COR-L47 (cell line): ENCODE data around the gene SPON1.
A peak's percentile ranks its signal among the peaks of the same experiment; 100 is the strongest.
"Not testable (repeated sequence)": the region's sequence is repeated elsewhere in the genome, so short reads cannot be mapped to it uniquely, and the experiment has no call there.

Experiments
- DNase-seq: peaks from one replicate; lab custom pipeline; 2025; lab: John Stamatoyannopoulos, UW

The SPON1 gene

DNA sequence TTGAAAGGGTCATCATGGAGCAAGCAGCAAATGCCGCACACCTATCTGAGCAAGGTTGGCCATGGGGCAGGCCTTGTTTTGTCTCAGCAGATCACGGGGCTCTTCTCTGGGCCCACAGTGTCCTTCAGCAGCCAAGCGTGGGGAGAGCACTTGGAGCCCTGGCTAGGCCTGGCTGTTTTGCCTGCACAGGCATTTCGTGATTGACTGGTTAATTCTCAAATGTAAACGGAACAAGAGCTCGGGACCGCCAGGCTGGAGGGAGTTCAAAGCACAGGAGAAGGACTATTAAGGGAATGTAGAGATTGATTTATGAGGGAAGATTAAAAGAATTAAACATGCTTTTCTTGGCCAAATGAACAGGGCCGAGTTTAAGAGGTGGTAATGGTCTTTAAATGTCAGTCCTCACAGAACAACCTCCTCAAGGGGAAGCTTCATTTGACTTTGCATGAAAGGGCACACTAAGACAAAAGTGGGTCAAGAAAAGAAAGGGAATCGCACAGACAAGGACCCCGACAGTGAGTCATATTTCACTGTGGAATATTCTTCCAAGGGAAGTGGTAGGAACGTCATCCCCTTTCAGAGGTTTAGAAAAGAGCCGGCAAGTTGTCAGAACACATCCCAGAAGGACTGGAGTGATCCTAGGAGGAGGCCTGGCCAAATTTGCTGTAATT lies 20.7 kb downstream of the SPON1 start:
- no peak for DNase-seq

DNA sequence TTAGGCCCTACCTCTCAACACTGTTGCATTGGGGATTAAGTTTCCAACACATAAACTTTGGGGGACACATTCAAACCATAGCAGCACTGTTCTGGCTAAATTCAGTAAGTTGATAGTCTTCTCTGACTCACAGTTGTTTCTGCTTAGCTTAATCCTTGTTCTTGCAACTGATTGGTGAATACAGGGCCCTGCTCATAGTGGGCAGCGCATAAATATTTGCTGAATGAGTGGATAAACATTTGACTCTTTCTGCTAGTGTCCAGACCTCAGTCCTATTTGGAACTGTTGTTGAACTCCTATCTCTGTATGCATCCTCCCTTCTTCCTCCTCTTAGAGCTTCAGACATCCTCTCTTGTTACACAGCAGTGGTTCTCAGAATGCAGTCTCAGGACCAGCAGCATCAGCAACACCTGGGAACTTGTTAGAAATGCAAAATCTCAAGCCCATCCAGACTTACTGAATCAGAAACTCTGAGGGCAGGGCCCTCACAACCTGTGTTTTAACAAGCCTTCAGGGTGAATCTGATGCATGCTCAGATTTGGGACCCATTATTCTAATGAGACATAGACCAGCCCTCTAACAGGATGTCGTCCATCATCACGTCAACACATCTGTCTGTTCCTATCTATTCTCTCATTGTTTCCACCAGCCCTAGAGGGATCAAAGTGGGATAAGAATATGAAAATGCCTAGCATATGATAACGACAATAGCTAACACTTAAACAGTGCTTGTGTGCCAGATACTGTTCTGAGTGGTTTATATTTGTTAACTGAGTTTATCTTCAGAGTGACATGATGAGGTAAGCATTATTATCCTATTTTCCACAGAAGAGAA lies 22.3 kb downstream of the SPON1 start:
- no peak for DNase-seq

DNA sequence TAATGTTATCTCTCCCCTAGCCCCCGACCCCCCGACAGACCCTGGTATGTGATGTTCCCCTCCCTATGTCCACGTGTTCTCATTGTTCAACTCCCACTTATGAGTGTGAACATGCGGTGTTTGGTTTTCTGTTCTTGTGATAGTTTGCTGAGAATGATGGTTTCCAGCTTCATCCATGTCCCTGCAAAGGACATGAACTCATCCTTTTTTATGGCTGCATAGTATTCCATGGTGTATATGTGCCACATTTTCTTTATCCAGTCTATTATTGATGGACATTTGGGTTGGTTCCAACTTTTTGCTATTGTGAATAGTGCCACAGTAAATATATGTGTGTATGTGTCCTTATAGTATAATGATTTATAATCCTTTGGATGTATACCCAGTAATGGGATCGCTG lies 24.2 kb downstream of the SPON1 start:
- not testable (repeated sequence) for DNase-seq

DNA sequence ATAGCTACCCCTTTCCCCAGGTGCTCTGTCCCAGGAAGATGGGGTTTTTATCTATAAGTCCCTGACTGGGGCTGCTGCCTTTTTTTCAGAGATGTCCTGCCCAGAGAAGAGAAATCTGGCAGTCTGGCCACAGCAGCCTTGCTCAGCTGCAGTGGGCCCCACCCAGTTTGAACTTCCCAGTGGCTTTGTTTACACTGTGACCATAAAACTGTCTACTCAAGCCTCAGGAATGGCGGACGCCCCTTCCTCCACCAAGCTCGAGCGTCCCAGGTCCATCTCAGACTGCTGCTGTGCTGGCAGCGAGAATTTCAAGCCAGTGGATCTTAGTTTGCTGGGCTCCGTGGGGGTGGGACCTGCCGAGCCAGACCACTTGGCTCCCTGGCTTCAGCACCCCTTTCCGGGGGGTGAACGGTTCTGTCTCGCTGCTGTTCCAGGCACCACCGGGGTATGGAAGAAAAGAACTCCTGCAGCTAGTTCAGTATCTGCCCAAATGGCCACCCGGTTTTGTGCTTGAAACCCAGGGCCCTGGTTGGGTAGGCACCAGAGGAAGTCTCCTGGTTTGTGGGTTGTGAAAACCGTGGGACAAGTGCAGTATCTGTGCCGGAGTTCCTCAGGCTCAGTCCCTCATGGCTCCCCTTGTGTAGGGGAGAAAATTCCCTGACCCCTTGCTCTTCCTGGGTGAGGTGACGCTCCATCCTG lies 29.8 kb downstream of the SPON1 start:
- DNase-seq: not testable (repeated sequence)

- no peak for DNase-seq
These were observed 30.7 kb downstream of the SPON1 start for GRCh38 chr11:13993096-13993765.

DNA sequence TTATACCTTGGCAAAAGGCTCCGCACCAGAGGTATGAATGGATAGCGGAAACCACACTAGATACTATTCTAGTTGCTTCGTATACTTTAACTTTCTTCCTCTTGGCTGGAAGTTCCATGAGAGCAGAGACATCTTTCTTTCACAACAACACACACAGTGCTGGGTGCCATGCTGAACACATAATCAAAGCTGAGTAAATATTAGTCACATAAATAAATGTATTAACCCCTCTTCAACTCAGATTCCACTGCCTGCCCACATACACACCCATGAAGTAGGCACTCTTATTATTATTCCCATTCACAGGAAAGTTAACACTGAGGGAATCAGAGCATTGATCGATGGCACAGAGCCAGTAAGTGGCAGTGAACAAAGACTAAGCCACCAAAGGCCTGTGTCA lies 35.4 kb downstream of the SPON1 start:
- no peak for DNase-seq

DNA sequence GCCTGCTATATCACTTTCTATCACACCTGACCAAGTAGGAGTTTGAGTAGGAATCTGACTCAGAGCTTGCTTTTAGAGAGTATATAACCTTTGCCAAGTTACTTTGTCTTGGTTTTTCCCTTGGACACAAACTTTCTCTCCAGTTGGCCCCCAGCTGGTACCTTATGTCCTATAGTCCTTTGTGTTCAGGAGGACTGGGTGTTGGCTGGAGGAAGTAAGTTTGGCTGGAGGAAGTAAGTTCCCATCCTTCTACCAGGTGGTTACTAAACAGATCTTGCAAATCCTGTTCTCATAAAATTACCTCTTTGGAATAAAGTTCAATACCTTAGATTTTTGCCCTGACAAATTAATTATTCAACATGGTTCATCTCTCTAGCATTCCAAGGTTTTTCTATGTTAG lies 37.2 kb downstream of the SPON1 start:
- DNase-seq: no peak

GRCh38 chr11:14001597-14001996 lies 39.1 kb downstream of the SPON1 start:
- DNase-seq: no peak

GRCh38 chr11:14007566-14007965 lies 45.0 kb downstream of the SPON1 start:
- DNase-seq: no peak

GRCh38 chr11:14010665-14011064 lies 48.1 kb downstream of the SPON1 start:
- no peak for DNase-seq

DNA sequence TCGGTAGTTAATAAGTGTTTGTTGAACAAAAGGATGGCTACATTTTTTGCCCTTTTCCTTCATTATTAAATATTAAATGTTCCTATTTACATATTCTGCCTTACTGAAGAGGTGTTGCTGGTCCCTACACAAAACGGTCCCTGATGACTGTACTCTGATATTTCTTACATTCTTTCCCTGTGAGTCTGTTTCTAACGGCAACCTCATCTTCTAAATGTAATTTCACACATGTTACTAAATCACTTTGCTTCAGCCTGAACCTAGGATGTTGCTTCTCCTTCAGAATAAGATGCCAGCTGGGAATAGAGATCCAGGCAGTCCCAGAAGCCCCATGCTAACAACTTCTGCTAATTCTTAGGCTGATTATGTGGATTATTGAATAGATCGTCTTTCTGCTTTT lies 50.3 kb downstream of the SPON1 start:
- no peak for DNase-seq

DNA sequence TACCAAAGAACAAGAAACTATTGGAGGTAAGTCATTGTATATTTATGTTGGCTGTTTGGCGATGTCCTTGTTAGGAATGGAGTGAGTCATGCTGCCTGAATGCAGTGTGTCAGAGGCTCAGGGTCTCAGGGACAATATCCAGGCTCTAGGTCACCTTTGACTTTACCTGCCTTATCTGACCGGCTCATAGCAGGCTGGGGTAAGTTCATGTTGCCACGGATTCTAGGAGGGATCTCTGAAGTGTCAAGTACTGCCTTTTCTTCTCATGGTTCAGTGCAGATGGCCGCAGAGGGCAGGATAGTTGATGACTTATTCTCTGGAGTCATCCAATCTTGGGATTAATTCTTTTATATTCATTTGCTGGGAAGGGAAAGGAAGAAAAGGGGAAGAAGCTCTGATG lies 53.2 kb downstream of the SPON1 start:
- no peak for DNase-seq

DNA sequence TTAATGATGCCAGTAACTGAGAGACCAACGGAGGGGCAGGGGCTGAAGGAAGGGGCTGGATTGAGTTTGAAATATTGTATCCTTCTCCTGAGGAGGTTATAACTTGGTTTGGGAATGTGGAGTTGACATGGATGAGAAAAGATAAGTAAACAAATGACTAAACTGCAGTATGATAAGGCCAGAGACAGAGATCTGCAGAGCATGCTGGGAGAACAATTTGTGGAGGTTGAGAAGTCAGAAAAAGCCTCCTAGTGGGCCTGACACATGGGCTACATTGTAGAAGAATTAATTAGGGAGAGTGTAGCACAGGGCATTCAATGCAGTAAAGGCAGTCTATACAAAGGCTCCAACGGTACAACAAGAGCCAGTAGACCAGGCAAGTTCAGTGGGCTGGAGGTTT lies 55.9 kb downstream of the SPON1 start:
- DNase-seq: no peak

GRCh38 chr11:14021738-14022137 lies 59.2 kb downstream of the SPON1 start:
- DNase-seq: peak; percentile 94

GRCh38 chr11:14022251-14022650 lies 59.7 kb downstream of the SPON1 start:
- DNase-seq: no peak

DNA sequence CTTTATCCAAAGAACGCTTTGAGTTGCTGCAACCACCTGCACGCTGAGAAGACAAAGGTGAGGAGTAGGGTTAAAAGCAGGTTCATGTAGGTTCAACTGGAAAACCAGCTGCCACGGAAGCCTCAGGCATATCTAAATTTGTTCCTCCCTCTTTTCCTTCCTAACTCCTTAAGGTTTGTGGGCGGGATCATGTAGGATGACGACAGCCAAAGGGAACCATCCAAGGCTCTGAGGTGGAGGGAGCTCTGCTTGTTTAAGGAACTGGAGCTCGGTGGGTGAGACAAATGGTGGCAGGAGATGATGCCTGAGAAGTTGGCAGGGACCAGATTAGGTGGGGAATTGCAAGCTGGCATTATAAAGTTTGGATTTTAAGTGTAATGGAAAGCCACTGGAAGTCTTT lies 60.3 kb downstream of the SPON1 start:
- DNase-seq: no peak

DNA sequence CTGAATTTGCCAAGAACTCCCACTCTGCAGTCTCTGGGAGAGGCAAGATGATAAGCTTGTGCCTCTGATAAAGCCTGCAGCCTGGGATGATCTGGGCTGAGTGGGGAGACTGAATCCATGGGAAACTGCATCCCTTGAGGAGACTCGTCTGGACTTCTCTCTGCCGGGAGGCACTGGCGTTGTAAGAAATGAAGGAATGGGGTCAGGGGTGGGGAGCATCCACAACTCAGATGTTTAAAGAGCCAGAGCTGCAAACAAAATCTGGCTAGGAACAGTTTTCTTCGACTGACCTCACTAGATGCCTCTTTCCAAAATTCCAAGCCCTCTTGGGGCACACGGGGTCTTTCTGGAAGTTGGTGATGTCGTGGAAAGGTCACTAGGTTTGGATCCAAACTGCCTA lies 64.4 kb downstream of the SPON1 start:
- no peak for DNase-seq

DNA sequence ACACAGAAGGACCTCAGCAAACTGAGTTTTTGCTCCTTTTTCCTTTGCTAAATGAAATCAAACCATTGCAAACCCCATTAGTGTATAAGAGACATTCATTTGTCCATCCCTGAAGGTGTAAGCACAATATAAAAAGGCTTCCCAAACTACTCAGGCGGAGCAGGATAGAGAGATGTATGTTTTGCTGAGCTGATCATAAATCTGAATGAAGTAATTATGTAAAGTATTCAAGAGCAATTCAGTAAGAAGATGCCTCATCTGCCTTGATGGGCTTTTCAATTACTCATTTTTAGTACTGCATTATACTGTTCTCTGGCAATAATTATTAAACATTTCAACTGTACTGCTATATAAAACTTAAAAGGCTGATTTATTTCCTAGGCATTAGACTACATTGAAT lies 65.0 kb downstream of the SPON1 start:
- no peak for DNase-seq

GRCh38 chr11:14029440-14029839 lies 66.9 kb downstream of the SPON1 start:
- no peak for DNase-seq

- peak; percentile 86 for DNase-seq
These were observed 67.7 kb downstream of the SPON1 start for GRCh38 chr11:14029971-14030920.

- DNase-seq: not testable (repeated sequence)
These were observed 73.0 kb downstream of the SPON1 start for GRCh38 chr11:14035526-14035925.
